HepG2 (cell line): ENCODE results near the gene YY1. TPM values are rescaled to one million over a fixed set of nuclear protein-coding genes. Genes with fewer than 3 reads are reported as not detected.

Source experiments
- ATAC-seq: fragments of 200-7000 bp; cut with Tn5 transposase; 3 replicates; pipeline ENCODE4 v1.9.1; 2020; ENCODE audit warnings: mild to moderate bottlenecking, moderate library complexity
- BruUV-seq: library from RNA; stranded (reverse); fragments of 400-500 nt; replicated peaks from 2 replicates; lab custom pipeline; 2021; lab: Mats Ljungman, UMichigan
- CTCF ChIA-PET: fragments of 300-600 bp; formaldehyde crosslinking; extraction: SDS; loops from one replicate; lab custom pipeline; 2021; ENCODE audit warnings: low total read pairs, inconsistent platforms, low intra/inter-chr PET ratio; lab: Yijun Ruan, JAX
- POLR2A ChIA-PET: fragments of 350-600 bp; sonication (Branson Sonifier 250); formaldehyde crosslinking; loops from one replicate; lab custom pipeline; 2020; ENCODE audit warnings: antibody characterized with exemption, inconsistent platforms; lab: Yijun Ruan, JAX
- DNase-seq: peaks from one replicate; pipeline ENCODE4 v3.0.0-alpha.2; 2015; ENCODE audit warnings: low spot score
- FAIRE-seq: peaks from 3 replicates; lab custom pipeline; 2011; peaks lifted over from hg19 to GRCh38; lab: Jason Lieb, UNC
- H2AFZ ChIP-seq: one replicate; pipeline ENCODE4 v1.6.1; 2011; ENCODE audit warnings: low read length, inconsistent platforms
- H3K27ac ChIP-seq: fragments of 300-600 bp; 3 replicates; pipeline ENCODE4 v1.8.0; 2011; ENCODE audit warnings: mixed run types, mild to moderate bottlenecking, mixed read lengths, low read length, inconsistent platforms; ENCODE audit not compliant: insufficient read depth; ENCODE audit errors: extremely low read length
- H3K27me3 ChIP-seq, 2 experiments: fragments of 200-600 bp in 1 of 2; 2 replicates in 1 of 2; 3 replicates in 1 of 2; pipeline versions ENCODE4 v1.6.0 to v1.8.0; 2011; ENCODE audit warnings: low read length in 2 of 2, mild to moderate bottlenecking in 2 of 2, moderate library complexity in 2 of 2, inconsistent platforms in 1 of 2; ENCODE audit not compliant: insufficient read depth in 2 of 2, control insufficient read depth in 1 of 2
- H3K36me3 ChIP-seq, 2 experiments: fragments of 200-600 bp in 1 of 2; replicated peaks in 1 of 2; 2 replicates in 1 of 2; 3 replicates in 1 of 2; pipeline versions ENCODE4 v1.5.1 to v1.8.0; 2011; ENCODE audit warnings: low read length in 2 of 2, inconsistent platforms in 1 of 2; ENCODE audit not compliant: insufficient read depth in 2 of 2, control insufficient read depth in 1 of 2
- H3K4me1 ChIP-seq: 2 replicates; pipeline ENCODE4 v1.5.1; 2012; ENCODE audit warnings: low read length, inconsistent platforms; ENCODE audit not compliant: insufficient read depth
- H3K4me2 ChIP-seq: 2 replicates; pipeline ENCODE4 v1.6.0; 2011; ENCODE audit warnings: low read depth, low read length, inconsistent platforms
- H3K4me3 ChIP-seq, 3 experiments: fragments of 200-600 bp in 1 of 3; sonication (generic), shearing (Covaris generic) in 1 of 3; replicated peaks in 1 of 3; 2 replicates each; pipeline ENCODE4 v1.5.1; 2011 to 2016; ENCODE audit warnings: low read length in 3 of 3, inconsistent platforms in 2 of 3, low read depth in 2 of 3, mild to moderate bottlenecking in 2 of 3, control low read depth in 1 of 3, mixed read lengths in 1 of 3; ENCODE audit not compliant: insufficient read depth in 1 of 3
- H3K79me2 ChIP-seq: one replicate; pipeline ENCODE4 v1.6.1; 2011; ENCODE audit warnings: low read length, inconsistent platforms; ENCODE audit not compliant: insufficient read depth
- H3K9ac ChIP-seq: 2 replicates; pipeline ENCODE4 v1.6.0; 2011; ENCODE audit warnings: mild to moderate bottlenecking, low read depth, low read length, inconsistent platforms; ENCODE audit not compliant: insufficient read depth
- H3K9me3 ChIP-seq: 2 replicates; pipeline ENCODE4 v1.5.1; 2012; ENCODE audit warnings: mild to moderate bottlenecking, low read length
- H4K20me1 ChIP-seq: 2 replicates; pipeline ENCODE4 v1.6.0; 2011; ENCODE audit warnings: inconsistent platforms, mild to moderate bottlenecking, low read length, moderate library complexity; ENCODE audit not compliant: insufficient read depth
- AGO2 ChIP-seq: fragments of 200-400 bp; formaldehyde crosslinking; optimal IDR thresholded peaks from 2 replicates; pipeline ENCODE3; 2017; ENCODE audit warnings: mild to moderate bottlenecking, low read depth, low read length, moderate library complexity
- ASH2L ChIP-seq: fragments of 300-600, 200-600 bp; sonication (generic); IDR thresholded peaks from 2 replicates; pipeline ENCODE4 v1.7.0; 2017; ENCODE audit warnings: low read depth, mild to moderate bottlenecking, moderate library complexity, mixed read lengths, low read length; ENCODE audit not compliant: insufficient read length
- CHCHD3 ChIP-seq: sonication (generic); formaldehyde crosslinking; IDR thresholded peaks from 2 replicates; pipeline ENCODE4 v1.8.0; 2022; ENCODE audit warnings: mild to moderate bottlenecking, missing genetic modification reagents, moderate library complexity
- E2F5 ChIP-seq: sonication (generic); formaldehyde crosslinking; conservative IDR thresholded peaks from 2 replicates; pipeline ENCODE4 v1.4.0; 2020; ENCODE audit warnings: missing genetic modification reagents
- FOSL1 ChIP-seq: sonication (generic); formaldehyde crosslinking; IDR thresholded peaks from 2 replicates; pipeline ENCODE4 v1.9.0; 2021; ENCODE audit warnings: missing genetic modification reagents, borderline replicate concordance
- MAFF ChIP-seq: IDR thresholded peaks from 2 replicates; pipeline ENCODE4 v1.6.1; 2011; ENCODE audit warnings: low read depth, low read length, improper control_type of control experiment
- MAFK ChIP-seq, 2 experiments: IDR thresholded peaks in 1 of 2; conservative IDR thresholded peaks in 1 of 2; 2 replicates each; pipeline ENCODE4 v1.6.1; 2011; ENCODE audit warnings: improper control_type of control experiment in 2 of 2, low read length in 2 of 2
- RNF2 ChIP-seq: fragments of 450-650 bp; conservative IDR thresholded peaks from 2 replicates; pipeline ENCODE4 v1.6.1; 2016; ENCODE audit warnings: low read depth
- TGIF2 ChIP-seq: IDR thresholded peaks from 2 replicates; pipeline ENCODE4 v1.6.1; 2016; ENCODE audit warnings: control low read depth, missing compliant biosample characterization
- ZBTB21 ChIP-seq: sonication (generic); formaldehyde crosslinking; IDR thresholded peaks from 2 replicates; pipeline ENCODE4 v1.4.0; 2020; ENCODE audit warnings: missing genetic modification reagents
- ZBTB46 ChIP-seq: sonication (generic); formaldehyde crosslinking; IDR thresholded peaks from 2 replicates; pipeline ENCODE4 v1.4.0; 2020; ENCODE audit warnings: mild to moderate bottlenecking, missing genetic modification reagents, borderline replicate concordance
- ZBTB7B ChIP-seq: sonication (generic); formaldehyde crosslinking; IDR thresholded peaks from 2 replicates; pipeline ENCODE4 v1.4.0; 2020; ENCODE audit warnings: missing genetic modification reagents
- ZNF33B ChIP-seq: sonication (generic); formaldehyde crosslinking; IDR thresholded peaks from 2 replicates; pipeline ENCODE4 v1.5.1; 2020; ENCODE audit warnings: mild to moderate bottlenecking, missing genetic modification reagents
- ZNF343 ChIP-seq: sonication (generic); formaldehyde crosslinking; IDR thresholded peaks from 2 replicates; pipeline ENCODE4 v1.4.0; 2020; ENCODE audit warnings: mild to moderate bottlenecking, missing genetic modification reagents
- ZNF383 ChIP-seq: sonication (generic); formaldehyde crosslinking; IDR thresholded peaks from 2 replicates; pipeline ENCODE4 v1.4.0; 2020; ENCODE audit warnings: missing genetic modification reagents, mild to moderate bottlenecking, borderline replicate concordance
- ZNF430 ChIP-seq: sonication (generic); formaldehyde crosslinking; IDR thresholded peaks from 2 replicates; pipeline ENCODE4 v1.9.0; 2021; ENCODE audit warnings: mild to moderate bottlenecking, missing genetic modification reagents
- ZNF639 ChIP-seq: conservative IDR thresholded peaks from 2 replicates; pipeline ENCODE4 v1.6.1; 2018; ENCODE audit warnings: missing genetic modification reagents
- ZNF691 ChIP-seq: sonication (generic); formaldehyde crosslinking; IDR thresholded peaks from 2 replicates; pipeline ENCODE4 v1.4.0; 2020; ENCODE audit warnings: missing genetic modification reagents, low read depth, mild to moderate bottlenecking, borderline replicate concordance
- ZNF703 ChIP-seq: sonication (generic); formaldehyde crosslinking; IDR thresholded peaks from 2 replicates; pipeline ENCODE4 v1.5.1; 2020; ENCODE audit warnings: missing genetic modification reagents, mild to moderate bottlenecking, moderate library complexity, borderline replicate concordance
- WGBS: methylation state at CpG from one replicate; pipeline ENCODE4 v1.1.6; 2017; ENCODE audit warnings: low lambda C conversion rate; 5-methylcytosine and 5-hydroxymethylcytosine counted together
- in situ Hi-C: cut with HindIII; loops from 2 replicates; pipeline ENCODE4 v1.10.0; 2017; ENCODE audit warnings: low pct_unique_long_range_greater_than_20kb; ENCODE audit not compliant: extremely low pct_ligation_motif_present
- intact Hi-C: fragments of 100-400 bp; cut with micrococcal nuclease; formaldehyde crosslinking; loops from one replicate; pipeline ENCODE4 v1.10.0; 2022; ENCODE audit not compliant: unreplicated experiment
- polyA plus RNA-seq, 8 experiments: library from polyadenylated mRNA; depleted of rRNA in 3 of 8; stranded (reverse) in 7 of 8; unstranded in 1 of 8; fragments of >200 nt; fragmentation: Illumina TruSeq in 4 of 8; extraction: Trizol in 4 of 8; gene quantifications; 2 replicates each; pipeline versions ENCODE4 v1.2.1 to v1.2.3, GENCODE V29; 2011 to 2016; ENCODE audit warnings: low read depth in 4 of 8, missing spikeins in 1 of 8, mixed read lengths in 1 of 8; ENCODE audit not compliant: insufficient read depth in 1 of 8
- total RNA-seq, 5 experiments: library from RNA; depleted of rRNA; stranded (reverse); fragments of >200 nt; fragmentation: Illumina TruSeq; extraction: Trizol; gene quantifications; 2 replicates each; pipeline ENCODE4 v1.2.3, GENCODE V29; 2016; ENCODE audit warnings: low read depth in 1 of 5

Gene YY1
- total and polyA plus RNA-seq, 2 of the 13 experiments (the other 11 are each of a cell fraction or from before 2014, with no cell fraction given) = 29.4 to 68.1 TPM

- POLR2A ChIA-PET = interaction anchor here (1.5 kb wide), 1 partner anchor 11 kb away, joined by 4 read pairs; no protein-coding TSS in a partner anchor
- no peak for TF ChIP-seq FOSL1 (CRISPR knock-in tag)
- TF ChIP-seq CHCHD3 (CRISPR knock-in tag) = peak; percentile 19; the same call in 1 of the 2 replicates
- no peak for TF ChIP-seq E2F5 (CRISPR knock-in tag)
- TF ChIP-seq ZNF430 (CRISPR knock-in tag) = 0 out of 2 replicates have a peak, but pooled peaks have one; percentile 17
- TF ChIP-seq ZNF703 (CRISPR knock-in tag) = no peak
- no peak for TF ChIP-seq TGIF2
- no peak for TF ChIP-seq RNF2
- 0 out of 2 replicates have a peak, but pooled peaks have one; percentile 12 for TF ChIP-seq ZBTB46 (CRISPR knock-in tag)
- no peak for TF ChIP-seq ZNF343 (CRISPR knock-in tag)
- peak; percentile 9 for TF ChIP-seq AGO2
- TF ChIP-seq ZBTB7B = 0 out of 2 replicates have a peak, but pooled peaks have one; percentile 5
- no peak for TF ChIP-seq ZNF33B (CRISPR knock-in tag)
- TF ChIP-seq ZNF639 (CRISPR knock-in tag) = no peak
- no peak for TF ChIP-seq ASH2L
- TF ChIP-seq ZBTB21 (CRISPR knock-in tag) = no peak
- TF ChIP-seq ZNF383 (CRISPR knock-in tag) = 0 out of 2 replicates have a peak, but pooled peaks have one; percentile 4
- no peak for TF ChIP-seq MAFF
- no peak for TF ChIP-seq MAFK (conservative IDR thresholded peaks at IDR 0.05 in 1 of 2, IDR thresholded peaks at IDR 0.05 in 1 of 2; ENCODE audit: low read length in 2 of 2)
- 0 out of 2 replicates have a peak, but pooled peaks have one; percentile 7 for TF ChIP-seq ZNF691 (CRISPR knock-in tag)
These were observed 90.5 kb downstream of the YY1 start for GRCh38 chr14:100329233-100330006.

More at GRCh38 chr14:100329233-100330006, 90.5 kb downstream of the YY1 start:
- BruUV-seq = no TSS peak
- in situ Hi-C loops = no loop called here
- Histone ChIP-seq H3K4me1 (peaks cover 49% of the 10 kb centered on the region), H3K9ac (peak overlapping the region; percentile 64), H3K9me3 (no peaks in the 10 kb centered on the region), H3K36me3 (no peaks in the 10 kb centered on the region; a peak in 2 of 5 replicates), H2AFZ (no peak overlapping the region), H4K20me1 (no peaks in the 10 kb centered on the region), H3K79me2 (no peaks in the 10 kb centered on the region), H3K4me2 (peak overlapping the region; percentile 78), H3K27me3 (peaks cover 0 to 2% of the 10 kb centered on the region in 2 experiments; a peak in 1 of 5 replicates), H3K27ac (no peak overlapping the region), H3K4me3 (peak overlapping the region; percentile 41 to 69 (median 52); a peak in 5 of 6 replicates)
- no peak for DNase-seq
- FAIRE-seq = no peak
- CTCF ChIA-PET = no interaction called here
- intact Hi-C loops = no loop called here
- ATAC-seq = peak; percentile 32
- WGBS = 48% methylated on average over 5 of the region's 36 CpGs
